ENCODE data around the gene MOV10L1. TPM values are rescaled to one million over a fixed set of nuclear protein-coding genes. Genes with fewer than 3 reads are reported as not detected.

Gene MOV10L1
- total RNA-seq, 1 experiment from 2014 or later: 0.26 TPM

DNA sequence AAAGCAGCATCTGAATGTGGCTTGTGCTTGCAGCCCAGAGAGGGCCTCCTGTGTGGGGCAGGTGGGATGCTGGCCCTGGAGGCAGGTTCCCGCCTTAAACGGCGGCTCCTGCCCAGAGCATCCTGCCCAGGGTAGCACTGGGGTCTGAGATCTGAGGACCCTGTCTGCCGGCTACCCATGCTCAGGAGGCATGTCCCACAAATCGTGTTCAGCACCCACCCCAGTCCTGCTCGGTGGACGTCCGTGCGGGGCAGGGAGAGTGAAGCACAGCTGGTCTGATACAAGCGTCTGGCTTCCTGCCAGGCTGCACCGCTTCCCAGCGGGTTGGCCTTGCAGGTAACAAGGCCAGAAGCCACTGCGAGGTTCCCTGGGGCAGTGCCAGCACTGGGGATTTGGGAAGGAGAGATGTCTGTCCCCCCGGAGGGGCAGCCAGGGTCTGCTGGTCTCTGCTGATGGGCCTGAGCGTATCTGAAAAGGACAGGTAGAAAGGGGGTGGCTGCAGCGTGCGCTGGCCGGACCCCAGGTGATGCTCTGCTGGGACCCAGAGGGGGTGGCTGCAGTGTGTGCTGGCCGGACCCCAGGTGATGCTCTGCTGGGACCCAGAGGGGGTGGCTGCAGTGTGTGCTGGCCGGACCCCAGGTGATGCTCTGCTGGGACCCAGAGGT, 99.5 kb downstream of the MOV10L1 start:
- Histone ChIP-seq H3K4me2 (ENCODE audit: low read length) (peak overlapping the region; percentile 58; the same call in 1 of the 2 replicates), H3K4me1 (ENCODE audit: insufficient read depth, low read length) (peaks cover 48% of the 10 kb centered on the region), H2AFZ (ENCODE audit: low read length) (no peak overlapping the region), H3K27me3 (ENCODE audit: low read length) (no peaks in the 10 kb centered on the region), H3K79me2 (ENCODE audit: low read length) (peaks cover 68% of the 10 kb centered on the region), H3K9ac (ENCODE audit: low read length) (no peak overlapping the region), H4K20me1 (ENCODE audit: low read length) (0 out of 2 replicates have a peak, but pooled peaks cover 4% of the 10 kb centered on the region), H3K4me3 (ENCODE audit: low read length) (no peak overlapping the region), H3K27ac (ENCODE audit: low read length) (no peak overlapping the region), H3K9me2 (replicated peaks; ENCODE audit: low read length) (no peaks in the 10 kb centered on the region), H3F3A (ENCODE audit: low read length, unreplicated experiment) (no peaks in the 10 kb centered on the region), H3K36me3 (ENCODE audit: low read depth, low read length) (no peaks in the 10 kb centered on the region; the same call in 1 of the 2 replicates), H3K9me3 (ENCODE audit: low read length) (no peaks in the 10 kb centered on the region)
- ATAC-seq (no peak), DNase-seq (no peak)
- TF ChIP-seq, protein P1, sequence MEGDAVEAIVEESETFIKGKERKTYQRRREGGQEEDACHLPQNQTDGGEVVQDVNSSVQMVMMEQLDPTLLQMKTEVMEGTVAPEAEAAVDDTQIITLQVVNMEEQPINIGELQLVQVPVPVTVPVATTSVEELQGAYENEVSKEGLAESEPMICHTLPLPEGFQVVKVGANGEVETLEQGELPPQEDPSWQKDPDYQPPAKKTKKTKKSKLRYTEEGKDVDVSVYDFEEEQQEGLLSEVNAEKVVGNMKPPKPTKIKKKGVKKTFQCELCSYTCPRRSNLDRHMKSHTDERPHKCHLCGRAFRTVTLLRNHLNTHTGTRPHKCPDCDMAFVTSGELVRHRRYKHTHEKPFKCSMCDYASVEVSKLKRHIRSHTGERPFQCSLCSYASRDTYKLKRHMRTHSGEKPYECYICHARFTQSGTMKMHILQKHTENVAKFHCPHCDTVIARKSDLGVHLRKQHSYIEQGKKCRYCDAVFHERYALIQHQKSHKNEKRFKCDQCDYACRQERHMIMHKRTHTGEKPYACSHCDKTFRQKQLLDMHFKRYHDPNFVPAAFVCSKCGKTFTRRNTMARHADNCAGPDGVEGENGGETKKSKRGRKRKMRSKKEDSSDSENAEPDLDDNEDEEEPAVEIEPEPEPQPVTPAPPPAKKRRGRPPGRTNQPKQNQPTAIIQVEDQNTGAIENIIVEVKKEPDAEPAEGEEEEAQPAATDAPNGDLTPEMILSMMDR (conservative IDR thresholded peaks at IDR 0.05; ENCODE audit: low read depth, low read length): no peak
- TF ChIP-seq EZH2phosphoT487 (IDR thresholded peaks at IDR 0.05; ENCODE audit: borderline replicate concordance, low read length) (no peak), EZH2 (IDR thresholded peaks at IDR 0.05; ENCODE audit: low read length, unreplicated experiment) (no peak)
- intact Hi-C loops (cut with micrococcal nuclease): no loop called here
- CTCF ChIA-PET: no interaction called here
- BruUV-seq (replicated peaks): no TSS peak
- POLR2A ChIA-PET (ENCODE audit: unreplicated experiment): no interaction called here

DNA sequence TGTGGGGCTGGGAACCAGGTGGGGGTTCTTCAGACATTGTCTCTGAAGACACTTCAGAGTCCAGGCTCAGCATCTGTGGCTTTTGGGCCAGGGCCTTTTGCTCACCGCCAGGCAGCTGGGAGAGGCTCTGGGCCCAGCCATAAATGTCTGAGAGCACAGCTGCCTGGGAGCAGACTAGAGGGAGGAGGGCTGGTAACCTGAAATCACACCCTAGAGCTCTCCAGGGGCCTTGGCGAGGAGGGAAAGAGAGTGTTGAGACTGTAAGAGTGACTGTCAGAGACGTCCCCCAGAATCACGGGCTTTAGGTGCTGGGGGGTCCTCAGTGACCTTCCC, 100.0 kb downstream of the MOV10L1 start:
- H3K9me2 ChIP-seq (replicated peaks; ENCODE audit: low read length): no peaks in the 10 kb centered on the region
- H3K9me3 ChIP-seq (ENCODE audit: low read length): no peaks in the 10 kb centered on the region
- H4K20me1 ChIP-seq (ENCODE audit: low read length): 0 out of 2 replicates have a peak, but pooled peaks cover 4% of the 10 kb centered on the region
- DNase-seq (peak; percentile 23), ATAC-seq (peak; percentile 19)
- no peaks in the 10 kb centered on the region; the same call in 1 of the 2 replicates for H3K36me3 ChIP-seq (ENCODE audit: low read depth, low read length)
- BruUV-seq (replicated peaks): no TSS peak
- intact Hi-C loops (cut with micrococcal nuclease): no loop called here
- no peak overlapping the region; the same call in 1 of the 2 replicates for H3K4me3 ChIP-seq (ENCODE audit: low read length)
- no peaks in the 10 kb centered on the region for H3F3A ChIP-seq (ENCODE audit: low read length, unreplicated experiment)
- no peaks in the 10 kb centered on the region for H3K27me3 ChIP-seq (ENCODE audit: low read length)
- CTCF ChIA-PET: no interaction called here
- POLR2A ChIA-PET (ENCODE audit: unreplicated experiment): no interaction called here
- H3K4me1 ChIP-seq (ENCODE audit: insufficient read depth, low read length): peaks cover 48% of the 10 kb centered on the region
- H3K9ac ChIP-seq (ENCODE audit: low read length): peak overlapping the region; percentile 41; the same call in 1 of the 2 replicates
- no peak overlapping the region for H2AFZ ChIP-seq (ENCODE audit: low read length)
- H3K79me2 ChIP-seq (ENCODE audit: low read length): peaks cover 68% of the 10 kb centered on the region
- peak overlapping the region; percentile 62 for H3K27ac ChIP-seq (ENCODE audit: low read length)
- TF ChIP-seq EZH2phosphoT487 (IDR thresholded peaks at IDR 0.05; ENCODE audit: borderline replicate concordance, low read length) (no peak), EZH2 (IDR thresholded peaks at IDR 0.05; ENCODE audit: low read length, unreplicated experiment) (no peak)
- H3K4me2 ChIP-seq (ENCODE audit: low read length): peak overlapping the region; percentile 58

DNA sequence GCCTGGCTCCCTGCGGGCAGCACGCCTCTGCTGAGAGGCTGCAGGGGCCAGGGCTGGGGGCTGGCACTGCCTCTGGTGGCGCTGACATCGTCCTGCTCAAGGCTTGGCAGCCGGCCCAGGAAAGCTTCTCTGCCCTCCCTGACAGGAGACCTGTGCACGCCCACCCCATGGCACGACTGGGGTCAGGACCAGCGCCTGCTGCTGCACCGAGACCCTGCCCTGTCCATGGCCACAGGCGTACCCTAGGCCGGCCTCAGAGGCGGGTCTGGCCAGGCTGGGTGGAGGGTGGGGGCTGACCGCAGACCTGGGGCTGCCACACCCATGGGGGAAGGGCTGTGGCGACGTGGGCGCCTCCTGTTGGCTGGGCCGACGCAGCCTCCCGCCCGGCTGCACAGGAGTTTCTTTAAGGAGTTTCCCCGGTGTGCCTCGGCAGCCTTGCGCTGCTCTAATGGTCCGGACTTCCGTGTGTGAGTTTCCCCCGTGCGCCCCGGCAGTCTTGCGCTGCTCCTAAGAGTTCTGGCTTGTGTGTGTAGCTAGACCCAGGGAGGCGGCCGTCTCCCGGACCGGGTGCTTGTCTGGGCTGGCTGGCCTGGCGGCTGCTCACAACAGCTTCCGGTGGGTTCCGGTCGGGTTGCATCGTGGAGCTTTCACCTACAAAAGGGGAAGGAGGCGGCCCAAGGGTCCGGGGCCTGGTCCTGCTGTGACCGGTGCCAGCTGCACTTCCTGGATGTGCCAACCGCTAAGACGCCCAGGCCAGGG, 100.6 kb downstream of the MOV10L1 start:
- intact Hi-C loops (cut with micrococcal nuclease): no loop called here
- peaks cover 47% of the 10 kb centered on the region for H3K4me1 ChIP-seq (ENCODE audit: insufficient read depth, low read length)
- no peak for TF ChIP-seq EZH2 (IDR thresholded peaks at IDR 0.05; ENCODE audit: low read length, unreplicated experiment)
- TF ChIP-seq, protein P1 (conservative IDR thresholded peaks at IDR 0.05; ENCODE audit: low read depth, low read length): peak; percentile 50
- no peak for TF ChIP-seq EZH2phosphoT487 (IDR thresholded peaks at IDR 0.05; ENCODE audit: borderline replicate concordance, low read length)
- H3K9ac ChIP-seq (ENCODE audit: low read length): peak overlapping the region; percentile 41
- BruUV-seq (replicated peaks): no TSS peak
- 0 out of 2 replicates have a peak, but pooled peaks cover 4% of the 10 kb centered on the region for H4K20me1 ChIP-seq (ENCODE audit: low read length)
- H3K9me2 ChIP-seq (replicated peaks; ENCODE audit: low read length): no peaks in the 10 kb centered on the region
- H3K36me3 ChIP-seq (ENCODE audit: low read depth, low read length): no peaks in the 10 kb centered on the region; the same call in 1 of the 2 replicates
- H3K79me2 ChIP-seq (ENCODE audit: low read length): peaks cover 68% of the 10 kb centered on the region
- DNase-seq: peak; percentile 62
- H3K27ac ChIP-seq (ENCODE audit: low read length): peak overlapping the region; percentile 62
- H3K9me3 ChIP-seq (ENCODE audit: low read length): no peaks in the 10 kb centered on the region
- H3K4me3 ChIP-seq (ENCODE audit: low read length): no peak overlapping the region; the same call in 1 of the 2 replicates
- POLR2A ChIA-PET (ENCODE audit: unreplicated experiment): no interaction called here
- ATAC-seq: peak; percentile 43
- H3K4me2 ChIP-seq (ENCODE audit: low read length): peak overlapping the region; percentile 58
- H2AFZ ChIP-seq (ENCODE audit: low read length): no peak overlapping the region
- CTCF ChIA-PET: no interaction called here
- no peaks in the 10 kb centered on the region for H3K27me3 ChIP-seq (ENCODE audit: low read length)
- H3F3A ChIP-seq (ENCODE audit: low read length, unreplicated experiment): no peaks in the 10 kb centered on the region
